Calu3 (cell line): ENCODE data around the gene SYMPK. TPM values are rescaled to one million over a fixed set of nuclear protein-coding genes. Genes with fewer than 3 reads are reported as not detected.

Source experiments
- BruUV-seq: library from RNA; stranded (reverse); fragments of 400-500 nt; replicated peaks from 2 replicates; lab custom pipeline; 2021; lab: Mats Ljungman, UMichigan
- CTCF ChIA-PET: fragments of 300-600 bp; sonication (Branson Sonifier 250); formaldehyde crosslinking; loops from one replicate; lab custom pipeline; 2022; ENCODE audit warnings: antibody characterized with exemption; lab: Charles Lee
- DNase-seq: peaks from one replicate; pipeline ENCODE4 v3.0.0; 2022
- H3K27ac Mint-ChIP-seq: one replicate; pipeline ENCODE4 v1.8.0; 2022; ENCODE audit warnings: mixed read lengths; ENCODE audit not compliant: unreplicated experiment
- H3K27me3 Mint-ChIP-seq: one replicate; pipeline ENCODE4 v1.8.0; 2022; ENCODE audit warnings: mixed read lengths; ENCODE audit not compliant: unreplicated experiment
- H3K36me3 Mint-ChIP-seq: one replicate; pipeline ENCODE4 v1.8.0; 2022; ENCODE audit warnings: mild to moderate bottlenecking, moderate library complexity, mixed read lengths; ENCODE audit not compliant: insufficient read depth, unreplicated experiment
- H3K4me1 Mint-ChIP-seq: one replicate; pipeline ENCODE4 v1.8.0; 2022; ENCODE audit warnings: mild to moderate bottlenecking, low read depth, mixed read lengths; ENCODE audit not compliant: unreplicated experiment
- H3K4me3 Mint-ChIP-seq: one replicate; pipeline ENCODE4 v1.8.0; 2022; ENCODE audit warnings: mild to moderate bottlenecking, low read depth, moderate library complexity, mixed read lengths; ENCODE audit not compliant: unreplicated experiment
- H3K9me3 Mint-ChIP-seq: one replicate; pipeline ENCODE4 v1.8.0; 2022; ENCODE audit warnings: low read depth, mixed read lengths; ENCODE audit not compliant: unreplicated experiment
- CTCF ChIP-seq: fragments of 200-600 bp; IDR thresholded peaks from one replicate; pipeline ENCODE4 v1.8.0; 2022; ENCODE audit warnings: antibody characterized with exemption; ENCODE audit not compliant: unreplicated experiment
- intact Hi-C: fragments of 100-400 bp; cut with micrococcal nuclease; formaldehyde crosslinking; loops from one replicate; pipeline ENCODE4 v1.10.0; 2022; ENCODE audit not compliant: unreplicated experiment
- total RNA-seq: library from RNA; stranded (reverse); gene quantifications from 2 replicates; pipeline ENCODE4 v1.2.3, GENCODE V29; 2022

The SYMPK gene
- total RNA-seq, 1 experiment from 2014 or later = 130 TPM

GRCh38 chr19:45816236-45817009 is 46.5 kb downstream of the SYMPK start:
- CTCF ChIA-PET = interaction anchor here (0.5 to 1.4 kb wide), 28 partner anchors 10 to 791 kb away, joined by 3 to 18 read pairs (median 5); partner anchors contain the start of genes CCDC61, DMWD, FOXA3 and IRF2BP1
- Mint-ChIP-seq H3K27me3 (no peaks in the 10 kb centered on the region), H3K4me3 (no peak overlapping the region), H3K4me1 (no peaks in the 10 kb centered on the region), H3K27ac (no peak overlapping the region), H3K36me3 (peaks cover 65% of the 10 kb centered on the region), H3K9me3 (no peaks in the 10 kb centered on the region)
- intact Hi-C loops = loop anchor here (1.0 kb wide), 1 partner anchor 66 kb away; no protein-coding TSS in a partner anchor
- no peak for TF ChIP-seq CTCF
- no TSS peak for BruUV-seq
- DNase-seq = no peak

- H3K9me3 Mint-ChIP-seq = no peaks in the 10 kb centered on the region
- H3K4me3 Mint-ChIP-seq = no peak overlapping the region
- CTCF ChIA-PET = interaction anchor here (0.7 kb wide), 1 partner anchor 31 kb away, joined by 3 read pairs; no protein-coding TSS in a partner anchor
- H3K27me3 Mint-ChIP-seq = no peaks in the 10 kb centered on the region
- H3K36me3 Mint-ChIP-seq = peaks cover 59% of the 10 kb centered on the region
- TSS peak; percentile 27 for BruUV-seq
- no peak for TF ChIP-seq CTCF
- intact Hi-C loops = no loop called here
- peaks cover 2% of the 10 kb centered on the region for H3K4me1 Mint-ChIP-seq
- no peak overlapping the region for H3K27ac Mint-ChIP-seq
- no peak for DNase-seq
Observed at GRCh38 chr19:45815481-45816216, 47.3 kb downstream of the SYMPK start.

- no peaks in the 10 kb centered on the region for H3K9me3 Mint-ChIP-seq
- CTCF ChIA-PET = interaction anchor here (0.7 kb wide), 1 partner anchor 50 kb away, joined by 3 read pairs; no protein-coding TSS in a partner anchor
- H3K36me3 Mint-ChIP-seq = peaks cover 61% of the 10 kb centered on the region
- no peak within 1 kb of the TSS for H3K4me3 Mint-ChIP-seq
- no peak for DNase-seq
- H3K4me1 Mint-ChIP-seq = peaks cover 7% of the 10 kb centered on the region
- no TSS peak for BruUV-seq
- no peak within 1 kb of the TSS for H3K27ac Mint-ChIP-seq
- no peaks in the 10 kb centered on the region for H3K27me3 Mint-ChIP-seq
- TF ChIP-seq CTCF = no peak
- intact Hi-C loops = no loop called here
Observed at GRCh38 chr19:45814851-45815480, 48.0 kb downstream of the SYMPK start, which contains the start of gene RSPH6A. TSS of gene RSPH6A (minus strand) at chr19:45815308. CDS start at chr19:45815176, 132 bp downstream.

GRCh38 chr19:45814166-45814780 is 48.7 kb downstream of the SYMPK start:
- BruUV-seq = no TSS peak
- H3K4me1 Mint-ChIP-seq = peaks cover 14% of the 10 kb centered on the region
- no peak for DNase-seq
- intact Hi-C loops = no loop called here
- H3K4me3 Mint-ChIP-seq = no peak overlapping the region
- no peaks in the 10 kb centered on the region for H3K27me3 Mint-ChIP-seq
- no peak overlapping the region for H3K27ac Mint-ChIP-seq
- TF ChIP-seq CTCF = no peak
- peaks cover 59% of the 10 kb centered on the region for H3K36me3 Mint-ChIP-seq
- no peaks in the 10 kb centered on the region for H3K9me3 Mint-ChIP-seq
- CTCF ChIA-PET = interaction anchor here (0.5 to 0.7 kb wide), 2 partner anchors 44 to 50 kb away, joined by 3 to 4 read pairs; no protein-coding TSS in a partner anchor
